ENCODE measurements around the gene SURF4.
"Not testable (repeated sequence)": the region's sequence is repeated elsewhere in the genome, so short reads cannot be mapped to it uniquely, and the experiment has no call there.

Gene SURF4

DNA sequence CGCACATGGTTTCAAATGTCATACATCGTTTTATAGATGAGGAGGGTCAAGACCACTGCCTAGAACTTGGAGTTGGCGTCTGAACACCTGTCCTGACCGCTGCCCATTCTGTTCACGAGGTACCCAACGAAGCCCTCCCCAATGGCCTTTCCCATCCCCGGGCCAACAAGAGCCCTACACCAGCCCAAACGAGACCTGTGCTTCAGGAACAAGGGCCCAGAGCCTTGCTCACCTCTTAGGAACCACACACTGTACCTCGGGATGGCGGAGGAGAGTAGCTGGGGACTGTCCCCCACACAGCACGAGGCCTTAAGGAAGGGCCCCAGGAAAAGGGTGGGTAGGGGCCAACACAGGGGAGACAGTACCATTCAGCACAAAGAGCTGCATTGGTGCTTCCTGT is 42.8 kb downstream of the SURF4 start:
- no peak for DNase-seq

GRCh38 chr9:133332381-133332730 is 43.5 kb downstream of the SURF4 start:
- no peak for DNase-seq

DNA sequence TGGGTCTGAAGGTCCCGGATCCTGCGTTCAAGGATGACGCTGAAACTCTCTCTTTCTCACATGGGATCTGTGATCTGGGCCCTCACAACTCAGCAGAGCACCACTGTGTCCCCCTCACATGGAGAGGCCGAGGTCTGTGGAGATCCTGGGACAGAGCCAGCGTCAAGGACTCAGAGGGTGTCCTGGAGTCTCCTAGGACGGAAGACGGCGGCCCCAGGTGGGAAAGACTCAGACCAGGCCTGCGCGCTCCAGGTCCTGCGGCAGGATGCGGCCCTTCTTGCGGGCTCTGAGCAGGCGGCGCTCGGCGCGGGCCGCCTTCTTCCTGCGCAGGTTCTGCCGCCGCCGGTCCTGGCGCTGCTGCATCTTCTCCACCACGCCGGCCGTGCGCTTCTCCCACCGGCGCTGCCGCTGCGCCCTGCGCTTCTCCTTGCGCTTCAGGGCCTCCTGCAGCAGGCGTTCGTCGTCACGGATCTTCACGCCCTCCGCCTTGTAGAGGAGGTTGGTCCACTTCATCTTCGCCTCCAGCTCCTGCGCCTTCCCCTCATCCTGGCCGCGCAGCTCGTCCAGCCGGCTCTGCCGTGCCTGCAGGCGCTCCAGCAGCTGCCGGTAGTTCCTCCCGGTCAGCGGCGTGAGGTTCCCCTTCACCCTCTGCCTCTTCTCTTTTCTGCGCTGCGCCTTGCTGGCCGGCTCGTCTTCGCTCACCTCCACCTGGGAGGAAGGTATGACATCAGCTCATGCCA is 44.0 kb downstream of the SURF4 start:
- DNase-seq, result no peak

- no peak for DNase-seq
Measured at GRCh38 chr9:133331221-133331620, 44.6 kb downstream of the SURF4 start.

- not testable (repeated sequence) for DNase-seq
Measured at GRCh38 chr9:133329306-133330156, 46.3 kb downstream of the SURF4 start.

GRCh38 chr9:133327834-133328484 is 47.9 kb downstream of the SURF4 start:
- DNase-seq, result no peak

- not testable (repeated sequence) for DNase-seq
Measured at GRCh38 chr9:133327021-133327420, 48.8 kb downstream of the SURF4 start.

DNA sequence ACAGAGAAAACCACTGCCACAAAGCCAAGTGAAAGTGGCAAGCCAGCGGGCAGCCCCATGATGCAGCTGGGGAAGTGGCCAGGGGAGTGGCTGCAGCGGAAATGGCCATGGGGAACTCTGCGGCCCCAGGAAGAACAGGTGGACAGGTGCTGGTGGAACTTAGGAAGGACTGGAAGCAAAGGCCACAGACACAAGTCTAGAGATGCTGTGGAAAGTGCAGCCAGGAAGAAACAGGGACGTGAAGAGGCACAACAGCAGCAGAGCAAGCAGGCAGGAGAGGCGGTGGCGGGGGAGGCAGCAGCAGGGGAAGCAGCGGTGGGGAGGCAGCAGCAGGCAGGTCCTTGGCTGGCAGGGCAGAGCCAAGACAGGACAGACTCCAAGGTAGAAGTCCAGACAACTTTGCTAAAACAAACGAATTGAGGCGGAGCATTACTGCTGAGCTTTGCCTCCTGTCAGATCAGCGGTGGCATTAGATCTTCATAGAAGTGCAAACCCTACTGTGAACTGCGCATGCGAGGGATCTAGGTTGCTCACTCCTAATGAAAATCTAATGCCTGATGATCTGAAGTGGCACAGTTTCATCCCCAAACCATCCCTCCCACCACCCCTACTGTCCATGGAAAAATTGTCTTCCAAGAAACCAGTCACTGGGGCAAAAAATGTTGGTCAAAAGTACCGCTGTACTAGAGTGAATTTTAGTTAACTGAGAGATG is 51.7 kb downstream of the SURF4 start:
- DNase-seq, result no peak

- no peak for DNase-seq
Measured at GRCh38 chr9:133323211-133323610, 52.6 kb downstream of the SURF4 start.

DNA sequence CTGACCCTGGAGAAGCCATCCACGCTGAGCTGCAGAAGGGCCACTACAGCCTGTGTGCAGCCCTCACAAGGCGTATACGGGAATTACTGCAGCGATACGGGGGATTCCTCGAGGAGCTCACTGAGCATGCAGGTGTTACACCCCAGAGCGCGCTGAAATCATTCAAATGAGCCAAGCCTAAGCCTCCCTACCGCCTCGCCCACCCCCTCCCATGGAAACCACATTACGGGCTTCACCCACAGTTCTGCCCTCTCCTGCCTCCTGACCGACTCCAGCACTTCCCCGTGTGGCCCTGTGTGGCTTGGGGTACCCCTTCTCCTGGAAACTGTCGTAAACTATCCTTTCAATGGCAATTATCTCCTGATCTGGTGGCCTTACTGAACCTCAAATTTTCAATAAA is 53.2 kb downstream of the SURF4 start:
- DNase-seq, result no peak

DNA sequence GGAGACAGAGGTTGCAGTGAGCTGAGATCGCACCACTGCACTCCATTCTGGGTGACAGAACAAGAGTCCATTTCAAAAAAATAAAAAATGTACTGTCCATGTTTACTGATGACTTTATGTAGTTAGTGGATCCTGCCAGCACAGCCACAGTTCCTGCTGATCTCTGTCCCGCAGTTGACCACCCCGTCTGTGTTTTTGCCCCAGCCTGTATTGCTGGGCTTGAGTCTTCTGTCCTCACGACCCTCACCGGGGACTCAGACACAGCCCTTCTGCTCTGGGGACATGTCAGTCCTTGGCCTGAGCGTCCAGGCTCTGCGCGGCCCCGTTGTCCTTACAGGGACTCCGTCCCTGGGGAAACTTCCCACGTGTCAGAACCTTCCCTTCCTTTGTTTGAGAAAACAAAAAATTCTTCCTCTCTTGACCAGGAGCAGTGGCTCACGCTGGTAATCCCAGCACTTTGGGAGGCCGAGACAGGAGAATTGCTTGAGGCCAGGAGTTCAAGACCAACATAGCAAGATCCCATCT is 54.4 kb downstream of the SURF4 start:
- DNase-seq, result no peak

DNA sequence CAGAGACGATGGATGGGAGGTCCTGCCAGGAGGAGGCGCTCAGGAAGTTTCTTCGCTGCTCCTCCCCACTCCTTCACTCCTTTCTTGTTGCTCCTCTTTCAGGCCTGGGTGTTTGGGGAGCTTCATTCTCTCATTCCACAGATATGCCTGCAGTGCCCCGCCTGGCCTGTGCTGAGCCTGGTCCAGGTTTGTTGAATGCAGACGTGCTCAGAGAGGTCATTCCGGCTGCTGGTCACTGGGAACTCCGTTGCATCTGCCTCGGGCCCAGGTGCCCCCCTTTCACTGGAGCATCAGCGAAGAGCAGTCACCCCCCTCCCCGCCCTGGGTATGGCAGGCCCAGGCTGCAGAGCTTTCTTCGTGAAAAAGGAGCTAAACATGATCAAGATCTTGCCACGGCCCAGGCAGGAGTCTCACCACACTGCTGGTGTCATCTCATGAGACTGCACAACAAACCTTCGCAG is 55.4 kb downstream of the SURF4 start:
- no peak for DNase-seq

GRCh38 chr9:133317551-133317950 is 58.3 kb downstream of the SURF4 start:
- not testable (repeated sequence) for DNase-seq

DNA sequence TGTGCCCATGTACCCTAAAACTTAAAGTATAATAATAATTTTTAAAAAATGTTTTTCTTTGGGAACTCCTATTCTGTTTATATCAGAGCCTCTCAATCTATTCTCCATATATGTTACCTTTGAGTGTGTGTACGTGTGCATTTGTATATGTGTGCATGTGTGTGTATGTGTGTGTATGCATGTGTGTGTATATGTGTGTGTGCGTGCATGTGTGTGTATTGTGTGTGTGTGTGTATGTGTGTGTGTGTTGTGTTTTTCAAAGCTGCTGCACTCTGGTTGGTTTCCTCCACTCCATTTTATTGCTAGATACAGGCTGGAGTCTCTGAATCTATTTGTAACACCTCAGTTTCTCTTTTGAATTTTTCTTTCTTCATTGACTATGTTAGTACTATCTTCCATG is 59.9 kb downstream of the SURF4 start:
- DNase-seq, result no peak

All from fibroblast of skin of abdomen (primary cell).